ENCODE data around the gene MIGA1. TPM values are rescaled to one million over a fixed set of nuclear protein-coding genes. Genes with fewer than 3 reads are reported as not detected.

The MIGA1 gene
- total and polyA plus RNA-seq, 10 of the 15 experiments (the other 5 are each of a cell fraction or from before 2014, with no cell fraction given), result 1.3 to 7.2 (median 4.2) TPM

DNA sequence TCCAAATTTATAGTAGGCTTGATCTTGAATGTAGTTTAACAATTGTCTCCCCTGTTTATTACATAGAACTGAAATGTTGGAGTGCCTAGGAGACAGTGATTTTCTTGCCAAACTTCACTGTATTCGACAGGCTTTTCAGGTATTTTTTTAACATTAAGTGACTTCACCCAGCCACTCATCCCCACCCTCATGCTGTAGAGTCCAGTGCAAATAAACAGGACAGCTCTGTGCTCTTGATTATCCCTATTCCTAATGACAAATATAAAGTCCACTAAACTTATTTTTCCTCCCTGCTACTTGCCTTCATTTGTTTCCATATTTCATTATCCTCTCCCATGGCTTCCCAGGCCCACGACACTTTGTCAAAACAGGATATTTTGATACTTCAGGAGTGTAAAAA is 79.8 kb downstream of the MIGA1 start (continued):
- TF ChIP-seq HDAC2 (IDR thresholded peaks at IDR 0.05), result no peak
- TF ChIP-seq TARDBP (IDR thresholded peaks at IDR 0.05; ENCODE audit: borderline replicate concordance), result no peak
- no peak for TF ChIP-seq POLR2AphosphoS5 (IDR thresholded peaks at IDR 0.05; ENCODE audit: low read length)
- TF ChIP-seq, protein P1, sequence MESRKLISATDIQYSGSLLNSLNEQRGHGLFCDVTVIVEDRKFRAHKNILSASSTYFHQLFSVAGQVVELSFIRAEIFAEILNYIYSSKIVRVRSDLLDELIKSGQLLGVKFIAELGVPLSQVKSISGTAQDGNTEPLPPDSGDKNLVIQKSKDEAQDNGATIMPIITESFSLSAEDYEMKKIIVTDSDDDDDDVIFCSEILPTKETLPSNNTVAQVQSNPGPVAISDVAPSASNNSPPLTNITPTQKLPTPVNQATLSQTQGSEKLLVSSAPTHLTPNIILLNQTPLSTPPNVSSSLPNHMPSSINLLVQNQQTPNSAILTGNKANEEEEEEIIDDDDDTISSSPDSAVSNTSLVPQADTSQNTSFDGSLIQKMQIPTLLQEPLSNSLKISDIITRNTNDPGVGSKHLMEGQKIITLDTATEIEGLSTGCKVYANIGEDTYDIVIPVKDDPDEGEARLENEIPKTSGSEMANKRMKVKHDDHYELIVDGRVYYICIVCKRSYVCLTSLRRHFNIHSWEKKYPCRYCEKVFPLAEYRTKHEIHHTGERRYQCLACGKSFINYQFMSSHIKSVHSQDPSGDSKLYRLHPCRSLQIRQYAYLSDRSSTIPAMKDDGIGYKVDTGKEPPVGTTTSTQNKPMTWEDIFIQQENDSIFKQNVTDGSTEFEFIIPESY (IDR thresholded peaks at IDR 0.05), result no peak
- TF ChIP-seq NFYB (IDR thresholded peaks at IDR 0.05; ENCODE audit: insufficient read depth, low read depth, low read length), result no peak
- no peak for TF ChIP-seq SUZ12 (IDR thresholded peaks at IDR 0.05; ENCODE audit: unreplicated experiment)
- TF ChIP-seq, protein P2, sequence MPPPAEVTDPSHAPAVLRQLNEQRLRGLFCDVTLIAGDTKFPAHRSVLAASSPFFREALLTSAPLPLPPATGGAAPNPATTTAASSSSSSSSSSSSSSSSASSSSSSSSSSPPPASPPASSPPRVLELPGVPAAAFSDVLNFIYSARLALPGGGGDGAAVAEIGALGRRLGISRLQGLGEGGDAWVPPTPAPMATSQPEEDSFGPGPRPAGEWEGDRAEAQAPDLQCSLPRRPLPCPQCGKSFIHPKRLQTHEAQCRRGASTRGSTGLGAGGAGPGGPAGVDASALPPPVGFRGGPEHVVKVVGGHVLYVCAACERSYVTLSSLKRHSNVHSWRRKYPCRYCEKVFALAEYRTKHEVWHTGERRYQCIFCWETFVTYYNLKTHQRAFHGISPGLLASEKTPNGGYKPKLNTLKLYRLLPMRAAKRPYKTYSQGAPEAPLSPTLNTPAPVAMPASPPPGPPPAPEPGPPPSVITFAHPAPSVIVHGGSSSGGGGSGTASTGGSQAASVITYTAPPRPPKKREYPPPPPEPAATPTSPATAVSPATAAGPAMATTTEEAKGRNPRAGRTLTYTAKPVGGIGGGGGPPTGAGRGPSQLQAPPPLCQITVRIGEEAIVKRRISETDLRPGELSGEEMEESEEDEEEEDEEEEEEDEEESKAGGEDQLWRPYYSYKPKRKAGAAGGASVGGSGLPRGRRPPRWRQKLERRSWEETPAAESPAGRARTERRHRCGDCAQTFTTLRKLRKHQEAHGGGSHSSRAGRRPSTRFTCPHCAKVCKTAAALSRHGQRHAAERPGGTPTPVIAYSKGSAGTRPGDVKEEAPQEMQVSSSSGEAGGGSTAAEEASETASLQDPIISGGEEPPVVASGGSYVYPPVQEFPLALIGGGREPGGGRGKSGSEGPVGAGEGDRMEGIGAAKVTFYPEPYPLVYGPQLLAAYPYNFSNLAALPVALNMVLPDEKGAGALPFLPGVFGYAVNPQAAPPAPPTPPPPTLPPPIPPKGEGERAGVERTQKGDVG (CRISPR knock-in tag; IDR thresholded peaks at IDR 0.05), result no peak

DNA sequence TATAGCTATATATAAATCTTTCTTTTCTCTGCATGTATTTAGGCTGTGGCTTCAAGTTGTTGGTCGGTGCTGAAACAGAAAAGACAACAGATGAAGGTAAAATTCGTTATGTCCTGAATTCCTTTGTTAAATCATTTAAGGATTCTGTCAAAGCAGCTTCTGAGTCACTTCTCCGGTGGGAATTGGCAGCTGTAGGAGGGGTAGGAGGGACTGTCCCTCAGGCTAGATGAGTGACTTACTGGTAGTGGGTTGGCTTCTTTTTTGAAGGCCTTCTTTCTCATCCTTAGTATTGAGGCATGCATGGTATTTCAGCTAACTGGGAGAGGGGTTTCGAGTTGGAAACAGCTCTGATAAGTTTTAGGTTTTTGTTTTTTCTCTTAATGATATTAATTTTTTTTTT is 86.8 kb downstream of the MIGA1 start:
- Histone ChIP-seq H3K9me3 (replicated peaks; ENCODE audit: control insufficient read depth, insufficient read depth, low read length) (no peaks in the 10 kb centered on the region), H3K36me3 (ENCODE audit: control insufficient read depth in 2 of 2, insufficient read depth in 2 of 2, low read length in 1 of 2) (peaks cover 0 to 9% of the 10 kb centered on the region in 2 experiments; a peak in 2 of 4 replicates), H3K79me2 (ENCODE audit: control insufficient read depth, insufficient read depth, low read length) (no peaks in the 10 kb centered on the region), H3K9ac (ENCODE audit: control insufficient read depth, insufficient read depth, low read length) (no peak overlapping the region), H4K20me1 (ENCODE audit: control insufficient read depth, insufficient read depth) (no peaks in the 10 kb centered on the region), H3K27me3 (replicated peaks in 1 of 2; ENCODE audit: control insufficient read depth in 2 of 2, insufficient read depth in 2 of 2, low read length in 1 of 2) (no peaks in the 10 kb centered on the region), H2AFZ (ENCODE audit: control insufficient read depth, low read depth, low read length) (no peak overlapping the region), H3K27ac (ENCODE audit: control insufficient read depth, insufficient read depth) (no peak overlapping the region), H3K4me1 (ENCODE audit: control insufficient read depth, insufficient read depth, low read length) (no peaks in the 10 kb centered on the region), H3K4me3 (no peak overlapping the region), H3K4me2 (ENCODE audit: control insufficient read depth, insufficient read depth) (no peak overlapping the region)
- BruUV-seq (replicated peaks), result no TSS peak
- DNase-seq (ENCODE audit: low read depth, low spot score) (no peak), ATAC-seq (no peak), FAIRE-seq (no peak)
- in situ Hi-C loops (cut with MboI) (no loop called here), intact Hi-C loops (cut with micrococcal nuclease; ENCODE audit: unreplicated experiment) (no loop called here)
- SMC1A ChIA-PET (ENCODE audit: uncharacterized antibody, unreplicated experiment), result interaction anchor here (0.6 kb wide), 1 partner anchor 51 kb away, joined by 3 read pairs; no protein-coding TSS in a partner anchor
- POLR2A ChIA-PET, result no interaction called here
- CTCF ChIA-PET, result interaction anchor here (0.6 to 0.7 kb wide), 2 partner anchors 14 to 471 kb away, joined by 3 to 4 read pairs; no protein-coding TSS in a partner anchor
- TF ChIP-seq, protein P3, sequence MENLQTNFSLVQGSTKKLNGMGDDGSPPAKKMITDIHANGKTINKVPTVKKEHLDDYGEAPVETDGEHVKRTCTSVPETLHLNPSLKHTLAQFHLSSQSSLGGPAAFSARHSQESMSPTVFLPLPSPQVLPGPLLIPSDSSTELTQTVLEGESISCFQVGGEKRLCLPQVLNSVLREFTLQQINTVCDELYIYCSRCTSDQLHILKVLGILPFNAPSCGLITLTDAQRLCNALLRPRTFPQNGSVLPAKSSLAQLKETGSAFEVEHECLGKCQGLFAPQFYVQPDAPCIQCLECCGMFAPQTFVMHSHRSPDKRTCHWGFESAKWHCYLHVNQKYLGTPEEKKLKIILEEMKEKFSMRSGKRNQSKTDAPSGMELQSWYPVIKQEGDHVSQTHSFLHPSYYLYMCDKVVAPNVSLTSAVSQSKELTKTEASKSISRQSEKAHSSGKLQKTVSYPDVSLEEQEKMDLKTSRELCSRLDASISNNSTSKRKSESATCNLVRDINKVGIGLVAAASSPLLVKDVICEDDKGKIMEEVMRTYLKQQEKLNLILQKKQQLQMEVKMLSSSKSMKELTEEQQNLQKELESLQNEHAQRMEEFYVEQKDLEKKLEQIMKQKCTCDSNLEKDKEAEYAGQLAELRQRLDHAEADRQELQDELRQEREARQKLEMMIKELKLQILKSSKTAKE (IDR thresholded peaks at IDR 0.05; ENCODE audit: low read depth, poor library complexity, severe bottlenecking), result no peak
- TF ChIP-seq ZNF384 (IDR thresholded peaks at IDR 0.05; ENCODE audit: borderline replicate concordance, low read depth, low read length), result no peak
- TF ChIP-seq IRF4 (IDR thresholded peaks at IDR 0.05; ENCODE audit: low read depth, low read length), result no peak
- no peak for TF ChIP-seq FOXK2 (IDR thresholded peaks at IDR 0.05)
- 81% methylated on average over 4 of the region's 4 CpGs for WGBS (ENCODE audit: insufficient coverage, insufficient replicate concordance, low lambda C conversion rate, missing lambda C conversion rate)
- RAD21 ChIA-PET (ENCODE audit: unreplicated experiment), result interaction anchor here (0.7 kb wide), 1 partner anchor 109 kb away, joined by 3 read pairs; no protein-coding TSS in a partner anchor

All from GM12878 (cell line).